Measurements from ENCODE around the gene HES2. TPM values are rescaled to one million over a fixed set of nuclear protein-coding genes. Genes with fewer than 3 reads are reported as not detected.
A peak's percentile ranks its signal among the peaks of the same experiment; 100 is the strongest.

The HES2 gene
- total RNA-seq, 1 donor from 2014 or later, result 0.07 TPM

- Mint-ChIP-seq H3K27ac (ENCODE audit: unreplicated experiment) (no peak overlapping the region), H3K9me3 (no peaks in the 10 kb centered on the region), H3K27me3 (ENCODE audit: low read depth) (peaks cover 78% of the 10 kb centered on the region), H3K4me3 (no peak overlapping the region), H3K4me1 (peaks cover 3% of the 10 kb centered on the region), H3K36me3 (ENCODE audit: low read depth) (no peaks in the 10 kb centered on the region)
- TF ChIP-seq CTCF (conservative IDR thresholded peaks at IDR 0.05), result peak; percentile 68
- no peak for DNase-seq (ENCODE audit: low read depth, low spot score)
Observed at GRCh38 chr1:6414443-6414844, 5.3 kb downstream of the HES2 start.

- Mint-ChIP-seq H3K27ac (ENCODE audit: unreplicated experiment) (no peak overlapping the region), H3K4me1 (peaks cover 3% of the 10 kb centered on the region), H3K4me3 (no peak overlapping the region), H3K9me3 (no peaks in the 10 kb centered on the region), H3K36me3 (ENCODE audit: low read depth) (no peaks in the 10 kb centered on the region), H3K27me3 (ENCODE audit: low read depth) (peaks cover 73% of the 10 kb centered on the region)
- DNase-seq (ENCODE audit: low read depth, low spot score), result no peak
- no peak for TF ChIP-seq CTCF (conservative IDR thresholded peaks at IDR 0.05)
Observed at GRCh38 chr1:6412896-6413295, 6.8 kb downstream of the HES2 start.

GRCh38 chr1:6410248-6410893 is 9.3 kb downstream of the HES2 start:
- no peaks in the 10 kb centered on the region for H3K9me3 Mint-ChIP-seq
- no peak overlapping the region for H3K4me3 Mint-ChIP-seq
- DNase-seq (ENCODE audit: low read depth, low spot score), result no peak
- H3K27ac Mint-ChIP-seq (ENCODE audit: unreplicated experiment), result no peak overlapping the region
- no peak for TF ChIP-seq CTCF (conservative IDR thresholded peaks at IDR 0.05)
- H3K36me3 Mint-ChIP-seq (ENCODE audit: low read depth), result no peaks in the 10 kb centered on the region
- H3K27me3 Mint-ChIP-seq (ENCODE audit: low read depth), result peaks cover 65% of the 10 kb centered on the region
- peaks cover 3% of the 10 kb centered on the region for H3K4me1 Mint-ChIP-seq

- Mint-ChIP-seq H3K27ac (ENCODE audit: unreplicated experiment) (no peak overlapping the region), H3K36me3 (ENCODE audit: low read depth) (no peaks in the 10 kb centered on the region), H3K27me3 (ENCODE audit: low read depth) (peaks cover 65% of the 10 kb centered on the region), H3K4me3 (no peak overlapping the region), H3K4me1 (peaks cover 3% of the 10 kb centered on the region), H3K9me3 (no peaks in the 10 kb centered on the region)
- TF ChIP-seq CTCF (conservative IDR thresholded peaks at IDR 0.05), result no peak
- no peak for DNase-seq (ENCODE audit: low read depth, low spot score)
Observed at GRCh38 chr1:6409733-6410132, 10.0 kb downstream of the HES2 start.

- H3K27me3 Mint-ChIP-seq (ENCODE audit: low read depth), result peaks cover 62% of the 10 kb centered on the region
- TF ChIP-seq CTCF (conservative IDR thresholded peaks at IDR 0.05), result no peak
- H3K9me3 Mint-ChIP-seq, result no peaks in the 10 kb centered on the region
- no peak overlapping the region for H3K4me3 Mint-ChIP-seq
- no peaks in the 10 kb centered on the region for H3K36me3 Mint-ChIP-seq (ENCODE audit: low read depth)
- DNase-seq (ENCODE audit: low read depth, low spot score), result no peak
- H3K4me1 Mint-ChIP-seq, result no peaks in the 10 kb centered on the region
- no peak overlapping the region for H3K27ac Mint-ChIP-seq (ENCODE audit: unreplicated experiment)
Observed at GRCh38 chr1:6409053-6409452, 10.7 kb downstream of the HES2 start.
